Testis (tissue), 2 donors: ENCODE data around the gene C17orf78.

Experiments used
- CTCF ChIP-seq, 3 experiments: fragments of 450-650 bp in 2 of 3; fragments of 200-600 bp in 1 of 3; sonication (generic) in 1 of 3; IDR thresholded peaks; one replicate each; pipeline ENCODE4 v1.5.1; 2016 to 2019; ENCODE audit warnings: antibody characterized with exemption in 3 of 3, mild to moderate bottlenecking in 2 of 3, moderate library complexity in 1 of 3
- POLR2A ChIP-seq: fragments of 450-650 bp; IDR thresholded peaks from one replicate; pipeline ENCODE4 v1.6.1; 2017; ENCODE audit warnings: antibody characterized with exemption, mild to moderate bottlenecking, moderate library complexity

- no peak for TF ChIP-seq CTCF (IDR thresholded peaks at IDR 0.05)
- no peak for TF ChIP-seq POLR2A
Observed at GRCh38 chr17:37368577-37368976, 7.2 kb upstream of the C17orf78 start.
